Measurements from ENCODE around the gene PPP4C. TPM values are rescaled to one million over a fixed set of nuclear protein-coding genes. Genes with fewer than 3 reads are reported as not detected.

The PPP4C gene
- total and polyA plus RNA-seq, 2 of the 8 experiments (the other 6 are each of a cell fraction or from before 2014, with no cell fraction given) = 148 to 298 TPM

DNA sequence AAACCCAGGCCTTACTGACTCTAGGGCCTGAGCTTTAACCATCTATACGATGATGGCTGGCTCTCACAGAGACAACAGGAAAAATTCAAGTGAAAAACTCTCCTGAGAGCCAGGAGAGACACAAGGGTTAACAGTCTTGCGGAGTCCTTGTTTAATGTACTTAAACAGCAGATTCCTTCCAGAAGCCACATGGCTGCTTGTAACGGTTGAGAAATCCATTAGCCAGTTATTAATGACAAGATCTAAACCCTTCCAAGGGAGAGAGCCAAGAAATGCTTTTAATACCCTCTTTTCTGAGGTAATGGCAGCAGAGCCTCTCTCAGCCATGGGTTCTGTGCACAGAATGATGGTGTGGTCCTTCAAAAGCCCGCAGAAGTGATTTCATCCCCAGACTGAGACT is 15.4 kb upstream of the PPP4C start:
- no peak overlapping the region; a peak in 1 of 7 replicates for H3K9ac ChIP-seq (replicated peaks in 1 of 4; ENCODE audit: extremely low read depth in 1 of 4, low read depth in 3 of 4, low read length in 3 of 4)
- H3K18ac ChIP-seq (ENCODE audit: extremely low read depth, low read length) = no peak overlapping the region
- no peaks in the 10 kb centered on the region for H3K9me3 ChIP-seq (ENCODE audit: insufficient read depth in 2 of 2, low read depth in 1 of 2, low read length in 1 of 2)
- TF ChIP-seq NANOG (IDR thresholded peaks at IDR 0.05; ENCODE audit: insufficient read depth, low read depth, low read length, poor library complexity, severe bottlenecking) (no peak), TBP (IDR thresholded peaks at IDR 0.05; ENCODE audit: low read depth, low read length) (no peak), CBX5 (IDR thresholded peaks at IDR 0.05; ENCODE audit: low read depth, low read length) (no peak), SIRT6 (IDR thresholded peaks at IDR 0.05; ENCODE audit: low read length) (no peak), MAFK (IDR thresholded peaks at IDR 0.05; ENCODE audit: low read depth, low read length) (no peak), PHF8 (conservative IDR thresholded peaks at IDR 0.05; ENCODE audit: low read depth, low read length) (no peak), SP1 (IDR thresholded peaks at IDR 0.05; ENCODE audit: low read depth, low read length) (no peak), YY1 (IDR thresholded peaks at IDR 0.05; ENCODE audit: low read depth, low read length) (no peak), JUN (IDR thresholded peaks at IDR 0.05; ENCODE audit: low read depth, low read length) (no peak), ZNF274 (IDR thresholded peaks at IDR 0.05; ENCODE audit: borderline replicate concordance, extremely low read depth, low read length) (no peak), EGR1 (IDR thresholded peaks at IDR 0.05; ENCODE audit: borderline replicate concordance, low read depth, low read length) (no peak), SIN3A (conservative IDR thresholded peaks at IDR 0.05 in 1 of 2, IDR thresholded peaks at IDR 0.05 in 1 of 2; ENCODE audit: low read depth in 1 of 2, low read length in 2 of 2) (no peak)
- TF ChIP-seq, protein P1, sequence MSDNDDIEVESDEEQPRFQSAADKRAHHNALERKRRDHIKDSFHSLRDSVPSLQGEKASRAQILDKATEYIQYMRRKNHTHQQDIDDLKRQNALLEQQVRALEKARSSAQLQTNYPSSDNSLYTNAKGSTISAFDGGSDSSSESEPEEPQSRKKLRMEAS (IDR thresholded peaks at IDR 0.05) = no peak
- H3K4ac ChIP-seq (replicated peaks; ENCODE audit: insufficient read length, low read depth, low read length) = no peak overlapping the region
- 91% methylated on average over 4 of the region's 4 CpGs; no CpG with 5 or more reads in 1 of the 2 experiments for WGBS, 2 experiments (ENCODE audit: extremely low coverage in 1 of 2, insufficient coverage in 1 of 2, insufficient read length in 1 of 2, insufficient replicate concordance in 2 of 2, low coverage in 1 of 2, low lambda C conversion rate in 2 of 2, missing lambda C conversion rate in 1 of 2)
- no peaks in the 10 kb centered on the region for H3K79me2 ChIP-seq (ENCODE audit: control insufficient read depth in 1 of 2, insufficient read depth in 2 of 2, low read length in 2 of 2)
- no peak overlapping the region for H3K4me3 ChIP-seq (ENCODE audit: extremely low read depth in 1 of 4, insufficient read depth in 2 of 4, low read depth in 3 of 4, low read length in 4 of 4)
- no peaks in the 10 kb centered on the region for H3K27me3 ChIP-seq (replicated peaks in 1 of 4; ENCODE audit: control insufficient read depth in 3 of 4, extremely low read depth in 1 of 4, insufficient read depth in 3 of 4, low read length in 3 of 4)
- no peak overlapping the region for H3K27ac ChIP-seq (ENCODE audit: low read depth, low read length)
- H3K23me2 ChIP-seq (ENCODE audit: low read depth, low read length) = peaks cover 15% of the 10 kb centered on the region
- POLR2A ChIA-PET (ENCODE audit: partially characterized antibody) = interaction anchor here (1.4 to 2.7 kb wide), 2 partner anchors 29 to 33 kb away, joined by 3 to 6 read pairs; partner anchors contain the start of gene TLCD3B
- no peak overlapping the region for H2BK20ac ChIP-seq (ENCODE audit: low read length)
- no peak overlapping the region for H3K56ac ChIP-seq (replicated peaks; ENCODE audit: insufficient read length, low read depth, low read length)
- peaks cover 6 to 13% (median 10%) of the 10 kb centered on the region in 4 experiments for H3K4me1 ChIP-seq (replicated peaks in 1 of 4; ENCODE audit: control insufficient read depth in 3 of 4, insufficient read depth in 4 of 4, low read length in 3 of 4)
- no peak overlapping the region for H4K91ac ChIP-seq (replicated peaks; ENCODE audit: insufficient read length, low read length)
- H3K14ac ChIP-seq (ENCODE audit: insufficient read length) = no peak overlapping the region
- no peak for DNase-seq (ENCODE audit: low read depth in 1 of 2, low spot score in 2 of 2)
- no peak overlapping the region for H2BK5ac ChIP-seq (ENCODE audit: low read depth, low read length)
- no peak overlapping the region for H2BK120ac ChIP-seq (replicated peaks; ENCODE audit: low read depth, low read length)
- no peak overlapping the region for H2BK15ac ChIP-seq (ENCODE audit: low read length)
- H3K36me3 ChIP-seq (ENCODE audit: control insufficient read depth in 2 of 4, insufficient read depth in 4 of 4, low read length in 3 of 4) = no peaks in the 10 kb centered on the region
- no peak overlapping the region for H2AK5ac ChIP-seq (ENCODE audit: low read depth, low read length)
- H3K79me1 ChIP-seq (ENCODE audit: low read depth, low read length) = no peaks in the 10 kb centered on the region
- no peak overlapping the region for H4K5ac ChIP-seq (ENCODE audit: insufficient read length, low read depth, low read length)
- no peak overlapping the region for H2BK12ac ChIP-seq (ENCODE audit: low read depth, low read length)
- no peaks in the 10 kb centered on the region for H4K20me1 ChIP-seq (replicated peaks in 1 of 2; ENCODE audit: control insufficient read depth in 1 of 2, insufficient read depth in 2 of 2, low read length in 2 of 2)
- H4K8ac ChIP-seq (ENCODE audit: extremely low read depth, insufficient read depth, low read length) = no peak overlapping the region
- no peak overlapping the region for H3K4me2 ChIP-seq (ENCODE audit: insufficient read depth in 1 of 2, low read depth in 2 of 2, low read length in 2 of 2)
- H2AFZ ChIP-seq (ENCODE audit: low read length) = no peak overlapping the region
- CTCF ChIA-PET (ENCODE audit: partially characterized antibody) = interaction anchor here (4.6 kb wide), 1 partner anchor 28 kb away, joined by 16 read pairs; no protein-coding TSS in a partner anchor
- FAIRE-seq = no peak
- no peak overlapping the region for H3K23ac ChIP-seq (ENCODE audit: insufficient read length)
